T47D (cell line): ENCODE data around the gene RFX7.
A peak's percentile ranks its signal among the peaks of the same experiment; 100 is the strongest.

ENCODE experiments used
- DNase-seq, 2 experiments: peaks; one replicate each; pipeline versions ENCODE4 v3.0.0 to v3.0.0-alpha.2; 2011 to 2012; ENCODE audit warnings: low read depth in 1 of 2, low spot score in 1 of 2
- JUND ChIP-seq: IDR thresholded peaks from 2 replicates; pipeline ENCODE4 v1.6.1; 2012; ENCODE audit warnings: low read depth
- in situ Hi-C: cut with HindIII; loops from 2 replicates; pipeline ENCODE4 v1.10.0; 2016; ENCODE audit warnings: low sequenced_read_pairs, low pct_unique_long_range_greater_than_20kb

Gene RFX7

GRCh38 chr15:56251315-56252095, 7.8 kb upstream of the RFX7 start:
- no peak for TF ChIP-seq JUND
- in situ Hi-C loops: no loop called here
- no peak for DNase-seq

DNA sequence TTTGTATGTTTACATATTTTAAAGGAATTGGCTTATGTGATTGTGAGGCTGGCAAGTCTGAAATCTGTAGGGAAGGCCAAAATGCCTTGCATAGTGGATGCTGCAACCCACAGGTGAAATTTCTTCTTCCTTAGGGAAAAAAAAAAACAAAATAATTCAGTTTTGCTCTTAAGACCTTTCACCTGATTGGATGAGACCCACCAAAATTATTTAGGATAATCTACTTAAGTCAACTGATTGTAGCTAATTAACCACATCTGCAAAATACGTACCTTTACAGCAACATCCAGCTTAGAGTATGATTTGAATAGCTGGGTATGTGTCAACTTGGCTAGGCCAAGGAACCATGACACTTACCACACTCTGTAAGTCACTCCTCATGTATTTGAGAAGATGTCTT, 6.9 kb upstream of the RFX7 start:
- DNase-seq: no peak
- no peak for TF ChIP-seq JUND
- in situ Hi-C loops: no loop called here

GRCh38 chr15:56249092-56249491, 5.4 kb upstream of the RFX7 start:
- no peak for TF ChIP-seq JUND
- in situ Hi-C loops: no loop called here
- peak in 1 of 2 experiments; percentile 83 for DNase-seq

DNA sequence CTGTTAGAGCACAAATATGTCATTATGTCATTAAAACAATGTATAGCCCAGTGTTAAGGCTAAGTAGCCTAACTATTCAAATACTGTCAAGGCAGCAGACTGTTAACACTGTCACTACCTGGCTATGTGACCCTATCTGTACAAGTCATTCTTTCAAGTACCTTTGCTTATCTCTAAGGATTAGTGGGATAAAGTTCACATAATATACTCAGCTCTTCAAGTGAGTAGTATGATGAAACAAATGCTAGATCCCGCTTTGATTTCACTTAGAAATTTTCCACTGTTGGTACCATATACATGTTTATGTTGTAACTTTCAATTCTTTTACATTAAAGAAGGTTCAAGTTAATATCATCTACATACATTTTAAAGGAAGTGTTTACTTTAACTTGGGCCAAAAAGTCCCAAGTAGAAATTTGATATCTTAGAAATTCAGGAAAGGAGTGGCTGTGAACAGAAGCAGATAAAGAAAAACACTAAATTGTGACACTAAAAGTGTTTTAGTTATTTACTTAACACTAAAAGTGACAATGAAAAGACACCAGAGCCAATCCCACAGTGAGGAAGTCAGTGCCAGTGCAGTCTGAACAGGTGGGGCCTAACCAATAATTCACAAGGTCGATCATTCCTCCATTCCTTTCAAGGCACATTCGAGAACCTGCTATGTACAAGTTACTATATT, 4.8 kb upstream of the RFX7 start:
- DNase-seq: no peak
- in situ Hi-C loops: no loop called here
- no peak for TF ChIP-seq JUND

DNA sequence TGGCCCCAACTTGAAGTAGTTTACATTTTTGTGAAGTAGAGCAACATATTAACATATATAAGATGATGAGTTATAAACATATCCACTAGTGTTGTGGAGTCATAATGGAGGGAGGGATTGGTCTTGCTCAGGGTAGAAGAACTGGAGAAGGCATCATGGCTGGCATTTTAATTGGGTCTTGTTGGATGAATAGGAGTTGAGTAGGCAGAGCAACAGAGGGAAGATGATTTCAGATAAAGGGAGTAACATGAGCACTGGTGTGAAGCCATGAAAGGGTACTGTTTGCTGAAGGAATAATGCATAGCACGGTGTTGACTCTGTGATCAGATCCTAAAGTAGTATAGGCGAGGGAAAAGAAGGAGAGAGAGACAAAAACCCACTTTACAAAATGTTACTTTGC, 3.6 kb upstream of the RFX7 start:
- no peak for DNase-seq
- in situ Hi-C loops: no loop called here
- no peak for TF ChIP-seq JUND

- TF ChIP-seq JUND: no peak
- in situ Hi-C loops: no loop called here
- peak; percentile 82 to 92 for DNase-seq
Observed at GRCh38 chr15:56245871-56246814, 2.5 kb upstream of the RFX7 start.

DNA sequence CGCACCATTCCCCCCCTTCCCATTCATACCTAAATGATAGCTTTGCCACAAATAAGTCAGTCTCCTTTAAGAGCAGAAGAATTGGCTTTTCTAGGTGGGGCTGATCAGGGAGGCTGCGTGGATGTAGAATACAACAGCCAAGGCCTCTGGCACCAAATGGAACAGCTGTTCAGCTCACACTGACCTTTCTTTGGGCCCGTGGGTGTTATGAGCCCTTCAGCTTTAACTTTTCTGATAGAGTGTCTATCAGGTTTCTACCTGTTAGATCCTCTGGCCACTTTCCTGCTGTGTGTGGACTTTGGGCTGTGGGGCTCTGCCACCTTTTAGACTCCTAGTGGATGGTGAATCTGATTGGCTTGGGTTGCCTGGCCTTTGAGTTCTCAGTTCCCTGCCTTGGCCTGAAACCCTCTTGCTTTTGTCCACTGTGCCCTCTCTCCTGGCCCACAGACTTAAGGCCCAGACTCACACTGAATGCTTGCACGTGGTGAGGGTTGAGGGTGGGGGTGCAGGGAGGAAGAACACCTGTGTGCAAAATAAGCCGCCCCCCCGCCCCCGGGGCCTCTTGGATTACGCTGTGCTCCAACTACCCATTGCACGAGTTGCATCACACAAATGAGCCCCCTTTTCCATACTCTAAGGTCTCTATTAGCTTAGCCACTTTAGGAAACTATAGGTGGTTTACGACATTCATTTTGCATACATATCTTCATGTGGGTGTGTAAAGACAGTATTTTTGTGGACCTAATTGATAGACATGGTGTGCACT, 1.3 kb upstream of the RFX7 start:
- in situ Hi-C loops: no loop called here
- DNase-seq: peak in 1 of 2 experiments; percentile 5
- no peak for TF ChIP-seq JUND

DNA sequence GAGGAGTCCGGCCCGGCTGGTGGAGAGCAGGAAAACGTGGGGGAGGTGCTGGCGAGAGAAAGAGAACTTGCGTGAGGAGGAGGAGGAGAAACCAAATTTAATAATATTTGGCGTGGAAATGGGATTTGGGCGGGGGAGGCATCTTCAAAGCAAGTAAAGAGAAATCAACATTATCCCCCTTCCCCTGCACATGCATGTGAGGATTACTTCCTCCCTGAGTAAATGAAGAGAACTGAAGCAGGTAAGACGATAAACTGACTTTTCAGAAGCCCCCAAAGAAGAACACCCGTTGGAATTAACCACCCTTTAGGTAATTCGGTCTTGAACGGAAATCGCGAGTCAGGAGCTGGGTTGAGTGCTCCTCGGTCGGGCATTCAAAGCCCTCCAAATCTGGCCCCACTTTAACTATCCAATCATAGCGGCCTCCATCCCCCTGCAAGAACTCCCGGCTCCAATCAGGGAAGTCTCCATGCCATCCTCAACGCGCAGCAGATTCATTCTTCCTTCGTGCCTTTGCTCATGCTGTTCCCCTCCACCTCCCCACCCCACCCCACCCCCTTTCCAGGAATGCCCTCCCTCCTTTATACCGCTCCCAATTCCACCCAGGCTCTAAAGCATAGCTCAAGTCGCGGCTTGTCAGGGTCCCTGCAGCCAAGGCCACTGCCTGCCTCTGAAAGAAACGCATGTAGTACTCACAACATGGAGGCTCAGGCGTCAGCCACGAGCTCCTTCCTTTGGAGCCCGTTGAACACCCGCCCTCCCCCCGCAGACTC, 545 bp upstream of the RFX7 start:
- peak; percentile 59 for DNase-seq
- TF ChIP-seq JUND: no peak
- in situ Hi-C loops: no loop called here

- DNase-seq: no peak
- no peak for TF ChIP-seq JUND
- in situ Hi-C loops: no loop called here
Observed at GRCh38 chr15:56242576-56243162, 1.0 kb downstream of the RFX7 start.

GRCh38 chr15:56241374-56242105, 2.1 kb downstream of the RFX7 start:
- no peak for DNase-seq
- in situ Hi-C loops: no loop called here
- no peak for TF ChIP-seq JUND
